ENCODE data around the gene ZFP36. TPM values are rescaled to one million over a fixed set of nuclear protein-coding genes. Genes with fewer than 3 reads are reported as not detected.
A peak's percentile ranks its signal among the peaks of the same experiment; 100 is the strongest.

The ZFP36 gene
- total and polyA plus RNA-seq, 2 of the 8 experiments (the other 6 are each of a cell fraction or from before 2014, with no cell fraction given), result 4.0 to 10.9 TPM

- TF ChIP-seq NANOG (IDR thresholded peaks at IDR 0.05; ENCODE audit: insufficient read depth, low read depth, low read length, poor library complexity, severe bottlenecking), result no peak
- peak; percentile 72 for TF ChIP-seq ASH2L (IDR thresholded peaks at IDR 0.05; ENCODE audit: low read length)
- TF ChIP-seq POU5F1 (IDR thresholded peaks at IDR 0.05; ENCODE audit: low read depth, low read length), result no peak
- 0 out of 2 replicates have a peak, but pooled peaks have one; percentile 34 for TF ChIP-seq SP1 (IDR thresholded peaks at IDR 0.05; ENCODE audit: low read depth, low read length)
- TF ChIP-seq CBX5 (IDR thresholded peaks at IDR 0.05; ENCODE audit: low read depth, low read length), result no peak
- peak; percentile 74 to 93 for TF ChIP-seq POLR2A (IDR thresholded peaks at IDR 0.05; ENCODE audit: control extremely low read depth in 1 of 2, low read depth in 2 of 2, low read length in 2 of 2)
- TF ChIP-seq BCL11A (IDR thresholded peaks at IDR 0.05; ENCODE audit: low read depth in 2 of 2, low read length in 2 of 2), result no peak
- 0 out of 2 replicates have a peak, but pooled peaks have one; percentile 16 for TF ChIP-seq YY1 (IDR thresholded peaks at IDR 0.05; ENCODE audit: low read depth, low read length)
- no peak for TF ChIP-seq SUZ12 (IDR thresholded peaks at IDR 0.05; ENCODE audit: low read length)
- TF ChIP-seq SP4 (IDR thresholded peaks at IDR 0.05; ENCODE audit: low read length), result no peak
- TF ChIP-seq RAD21 (IDR thresholded peaks at IDR 0.05 in 1 of 2, conservative IDR thresholded peaks at IDR 0.05 in 1 of 2; ENCODE audit: low read depth in 2 of 2, low read length in 2 of 2), result no peak; a peak in 1 of 4 replicates
- no peak for TF ChIP-seq ATF3 (IDR thresholded peaks at IDR 0.05; ENCODE audit: insufficient read depth, low read depth, low read length)
- TF ChIP-seq NRF1 (IDR thresholded peaks at IDR 0.05; ENCODE audit: low read depth, low read length), result no peak
- no peak for TF ChIP-seq GTF2F1 (IDR thresholded peaks at IDR 0.05; ENCODE audit: borderline replicate concordance, low read depth, low read length)
- no peak for TF ChIP-seq TCF12 (IDR thresholded peaks at IDR 0.05; ENCODE audit: low read depth, low read length)
- TF ChIP-seq CHD1 (IDR thresholded peaks at IDR 0.05; ENCODE audit: low read depth, low read length), result no peak
- peak; percentile 80 for TF ChIP-seq PHF8 (conservative IDR thresholded peaks at IDR 0.05; ENCODE audit: low read depth, low read length)
- TF ChIP-seq CREB1 (IDR thresholded peaks at IDR 0.05), result no peak
- TF ChIP-seq HDAC6 (IDR thresholded peaks at IDR 0.05; ENCODE audit: low read depth, low read length), result no peak
- TF ChIP-seq, protein P1, sequence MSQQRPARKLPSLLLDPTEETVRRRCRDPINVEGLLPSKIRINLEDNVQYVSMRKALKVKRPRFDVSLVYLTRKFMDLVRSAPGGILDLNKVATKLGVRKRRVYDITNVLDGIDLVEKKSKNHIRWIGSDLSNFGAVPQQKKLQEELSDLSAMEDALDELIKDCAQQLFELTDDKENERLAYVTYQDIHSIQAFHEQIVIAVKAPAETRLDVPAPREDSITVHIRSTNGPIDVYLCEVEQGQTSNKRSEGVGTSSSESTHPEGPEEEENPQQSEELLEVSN (IDR thresholded peaks at IDR 0.05), result no peak
These were observed at the start of gene ZFP36 (continued) for GRCh38 chr19:39406656-39407409.

Measured in H1 (cell line).